Activated naive CD8-positive, alpha-beta T cell treated with anti-CD3 and anti-CD28 coated beads, Interleukin-2, amount 10 ng/mL, durations not matched to agents 7 days and 5 days (primary cell): ENCODE data around the gene C1QB. TPM values are rescaled to one million over a fixed set of nuclear protein-coding genes. Genes with fewer than 3 reads are reported as not detected.
"Not testable (repeated sequence)": the region's sequence is repeated elsewhere in the genome, so short reads cannot be mapped to it uniquely, and the experiment has no call there.

ENCODE experiments used
- ATAC-seq: fragments of 150-1000 bp; cut with Tn5 transposase; one replicate; pipeline ENCODE4 v1.10.0; 2021; ENCODE audit warnings: low read depth, moderate library complexity
- POLR2A ChIA-PET: fragments of 350-600 bp; sonication (Branson Sonifier 250); formaldehyde crosslinking; loops from one replicate; lab custom pipeline; 2021; ENCODE audit warnings: antibody characterized with exemption; lab: Charles Lee
- DNase-seq: peaks from one replicate; pipeline ENCODE4 v3.0.0; 2021
- H3K27ac Mint-ChIP-seq: one replicate; pipeline ENCODE4 v1.8.0; 2022; ENCODE audit warnings: mild to moderate bottlenecking, mixed read lengths
- H3K27me3 Mint-ChIP-seq: one replicate; pipeline ENCODE4 v1.8.0; 2022; ENCODE audit warnings: mild to moderate bottlenecking, moderate library complexity, mixed read lengths
- H3K36me3 Mint-ChIP-seq: one replicate; pipeline ENCODE4 v1.8.0; 2021; ENCODE audit warnings: mild to moderate bottlenecking, mixed read lengths
- H3K4me1 Mint-ChIP-seq: one replicate; pipeline ENCODE4 v1.8.0; 2021; ENCODE audit warnings: mixed read lengths
- H3K4me3 Mint-ChIP-seq: one replicate; pipeline ENCODE4 v1.8.0; 2022; ENCODE audit warnings: mild to moderate bottlenecking, moderate library complexity, mixed read lengths
- H3K9me3 Mint-ChIP-seq: one replicate; pipeline ENCODE4 v1.8.0; 2021; ENCODE audit warnings: mixed read lengths
- microRNA-seq: library from miRNA; unstranded; fragments of <30 nt; microRNA quantifications from one replicate; pipeline ENCODE4 v1.2.0, GENCODE V29; 2022
- total RNA-seq, 2 experiments: library from RNA; stranded (reverse); gene quantifications; one replicate each; pipeline ENCODE4 v1.2.3, GENCODE V29; 2021

The C1QB gene
- total RNA-seq, 2 experiments from 2014 or later = 0.50 to 0.79 TPM

GRCh38 chr1:22704440-22705067 is 51.5 kb downstream of the C1QB start:
- Mint-ChIP-seq H3K27ac (no peak overlapping the region), H3K36me3 (no peaks in the 10 kb centered on the region), H3K4me3 (no peak overlapping the region), H3K4me1 (peaks cover 2% of the 10 kb centered on the region), H3K27me3 (peaks cover 22% of the 10 kb centered on the region), H3K9me3 (no peaks in the 10 kb centered on the region)
- ATAC-seq (peak; percentile 86), DNase-seq (peak; percentile 56)
- POLR2A ChIA-PET = no interaction called here

GRCh38 chr1:22705586-22705985 is 52.5 kb downstream of the C1QB start:
- POLR2A ChIA-PET = no interaction called here
- no peak for ATAC-seq
- Mint-ChIP-seq H3K4me3 (no peak overlapping the region), H3K36me3 (no peaks in the 10 kb centered on the region), H3K27me3 (peaks cover 27% of the 10 kb centered on the region), H3K9me3 (no peaks in the 10 kb centered on the region), H3K4me1 (peaks cover 5% of the 10 kb centered on the region), H3K27ac (no peak overlapping the region)
- no peak for DNase-seq

GRCh38 chr1:22706100-22706499 is 53.1 kb downstream of the C1QB start:
- not testable (repeated sequence) for ATAC-seq, H3K9me3 Mint-ChIP-seq
- H3K27me3 Mint-ChIP-seq = peaks cover 27% of the 10 kb centered on the region

GRCh38 chr1:22708777-22709176 is 55.7 kb downstream of the C1QB start:
- no peaks in the 10 kb centered on the region for H3K9me3 Mint-ChIP-seq
- H3K27ac Mint-ChIP-seq = no peak overlapping the region
- POLR2A ChIA-PET = no interaction called here
- no peak overlapping the region for H3K4me3 Mint-ChIP-seq
- ATAC-seq (no peak), DNase-seq (no peak)
- H3K4me1 Mint-ChIP-seq = peaks cover 5% of the 10 kb centered on the region
- peaks cover 49% of the 10 kb centered on the region for H3K27me3 Mint-ChIP-seq
- no peaks in the 10 kb centered on the region for H3K36me3 Mint-ChIP-seq

More at GRCh38 chr1:22706100-22706499, 53.1 kb downstream of the C1QB start:
- H3K36me3 Mint-ChIP-seq, POLR2A ChIA-PET, H3K4me3 Mint-ChIP-seq, DNase-seq, H3K4me1 Mint-ChIP-seq, H3K27ac Mint-ChIP-seq: not testable (repeated sequence)

- POLR2A ChIA-PET = no interaction called here
- Mint-ChIP-seq H3K9me3 (no peaks in the 10 kb centered on the region), H3K36me3 (no peaks in the 10 kb centered on the region), H3K4me1 (peaks cover 5% of the 10 kb centered on the region), H3K27ac (no peak overlapping the region), H3K4me3 (no peak overlapping the region), H3K27me3 (peaks cover 53% of the 10 kb centered on the region)
- ATAC-seq (no peak), DNase-seq (no peak)
Measured at GRCh38 chr1:22709227-22709626, 56.2 kb downstream of the C1QB start.

GRCh38 chr1:22709891-22710700 is 57.1 kb downstream of the C1QB start:
- no peak overlapping the region for H3K27ac Mint-ChIP-seq
- peaks cover 59% of the 10 kb centered on the region for H3K27me3 Mint-ChIP-seq
- H3K4me1 Mint-ChIP-seq = peaks cover 5% of the 10 kb centered on the region
- no peaks in the 10 kb centered on the region for H3K9me3 Mint-ChIP-seq
- DNase-seq = peak; percentile 57
- POLR2A ChIA-PET = no interaction called here
- peak overlapping the region; percentile 67 for H3K4me3 Mint-ChIP-seq
- peak; percentile 28 for ATAC-seq
- H3K36me3 Mint-ChIP-seq = no peaks in the 10 kb centered on the region

- H3K27ac Mint-ChIP-seq = no peak within 1 kb of the TSS
Measured at GRCh38 chr1:22710701-22711049, 57.6 kb downstream of the C1QB start, which contains the start of gene EPHB2. Gene EPHB2 (plus strand): TSS chr1:22710839. CDS start chr1:22710983, 144 bp downstream.

GRCh38 chr1:22711071-22711470 is 58.0 kb downstream of the C1QB start:
- no peaks in the 10 kb centered on the region for H3K9me3 Mint-ChIP-seq
- POLR2A ChIA-PET = no interaction called here
- H3K4me3 Mint-ChIP-seq = no peak overlapping the region
- H3K27me3 Mint-ChIP-seq = peaks cover 65% of the 10 kb centered on the region
- ATAC-seq = no peak
- no peak overlapping the region for H3K27ac Mint-ChIP-seq
- H3K4me1 Mint-ChIP-seq = peaks cover 5% of the 10 kb centered on the region
- DNase-seq = no peak
- H3K36me3 Mint-ChIP-seq = no peaks in the 10 kb centered on the region

More at GRCh38 chr1:22710701-22711049, 57.6 kb downstream of the C1QB start, which contains the start of gene EPHB2:
- H3K9me3 Mint-ChIP-seq = no peaks in the 10 kb centered on the region
- H3K4me1 Mint-ChIP-seq = peaks cover 5% of the 10 kb centered on the region
- DNase-seq (no peak), ATAC-seq (peak; percentile 70)
- POLR2A ChIA-PET = no interaction called here
- H3K4me3 Mint-ChIP-seq = peak within 1 kb of the TSS; percentile 67
- H3K36me3 Mint-ChIP-seq = no peaks in the 10 kb centered on the region
- H3K27me3 Mint-ChIP-seq = peaks cover 64% of the 10 kb centered on the region

Small RNAs within 50 kb of the gene (microRNA-seq; reads per million reads assigned to microRNA genes)
- not detected for gene MIR6127

Other genes starting within 250 kb of the C1QB start
- gene ZBTB40, start 201.4 kb upstream of the C1QB start, total RNA-seq = 10 to 100 TPM; 26.5 to 30.2 TPM
- not detected for gene EPHA8, start 89.7 kb upstream of the C1QB start, total RNA-seq
- gene C1QA, start 16.6 kb upstream of the C1QB start, total RNA-seq = under 1 TPM; 0.61 to 0.88 TPM
- 1 to 10 TPM; 1.3 to 1.7 TPM for gene C1QC, start 9.6 kb upstream of the C1QB start, total RNA-seq
- under 1 TPM; 0.25 to 0.26 TPM for gene EPHB2, start 57.6 kb downstream of the C1QB start, total RNA-seq